Fibroblast of skin of left biceps (primary cell): Measurements from ENCODE around the gene SLC37A1.

Experiments
- DNase-seq, 2 experiments: peaks; one replicate each; pipeline ENCODE4 v3.0.0-alpha.2; 2013; ENCODE audit warnings: low read depth in 2 of 2

SLC37A1 gene

GRCh38 chr21:42507418-42507817 lies 6.2 kb upstream of the SLC37A1 start:
- no peak for DNase-seq

DNA sequence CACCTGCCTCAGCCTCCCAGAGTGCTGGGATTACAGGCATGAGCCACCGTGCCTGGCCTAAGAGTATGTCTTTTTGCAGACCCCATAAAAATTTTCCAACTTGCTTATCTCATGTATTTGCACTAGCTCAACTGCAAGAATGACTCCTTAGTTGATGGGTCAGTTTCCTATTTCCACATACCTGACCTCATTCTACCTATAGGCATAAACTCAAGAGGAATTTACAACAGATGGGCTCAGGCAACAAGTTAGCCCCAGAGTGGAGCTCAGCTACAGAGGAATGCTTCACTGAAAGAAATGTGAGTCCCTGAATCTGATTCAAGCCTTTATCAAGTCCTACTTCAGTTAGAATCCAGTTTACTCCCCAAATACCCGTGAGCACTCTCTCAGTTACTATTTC lies 5.3 kb upstream of the SLC37A1 start:
- no peak for DNase-seq

DNA sequence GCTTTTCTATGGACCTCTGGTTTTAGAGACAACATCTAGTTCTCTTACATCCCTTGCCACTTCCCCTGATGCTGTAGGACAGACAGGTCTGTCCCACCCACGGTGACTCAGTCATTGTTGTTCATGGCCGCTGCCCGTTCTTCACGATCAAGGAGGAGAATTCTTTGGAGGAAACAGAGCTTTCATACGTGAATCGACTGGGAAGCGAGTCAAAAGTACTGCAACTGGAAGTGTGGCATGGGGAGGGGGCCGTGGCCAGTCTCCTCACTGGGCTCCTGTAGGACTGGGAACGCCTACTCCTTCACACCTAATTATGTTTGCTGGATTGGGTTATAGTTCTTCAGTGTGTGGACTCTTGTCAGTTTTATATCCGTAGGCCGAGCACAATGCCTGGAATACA lies 4.4 kb upstream of the SLC37A1 start:
- DNase-seq: no peak

DNA sequence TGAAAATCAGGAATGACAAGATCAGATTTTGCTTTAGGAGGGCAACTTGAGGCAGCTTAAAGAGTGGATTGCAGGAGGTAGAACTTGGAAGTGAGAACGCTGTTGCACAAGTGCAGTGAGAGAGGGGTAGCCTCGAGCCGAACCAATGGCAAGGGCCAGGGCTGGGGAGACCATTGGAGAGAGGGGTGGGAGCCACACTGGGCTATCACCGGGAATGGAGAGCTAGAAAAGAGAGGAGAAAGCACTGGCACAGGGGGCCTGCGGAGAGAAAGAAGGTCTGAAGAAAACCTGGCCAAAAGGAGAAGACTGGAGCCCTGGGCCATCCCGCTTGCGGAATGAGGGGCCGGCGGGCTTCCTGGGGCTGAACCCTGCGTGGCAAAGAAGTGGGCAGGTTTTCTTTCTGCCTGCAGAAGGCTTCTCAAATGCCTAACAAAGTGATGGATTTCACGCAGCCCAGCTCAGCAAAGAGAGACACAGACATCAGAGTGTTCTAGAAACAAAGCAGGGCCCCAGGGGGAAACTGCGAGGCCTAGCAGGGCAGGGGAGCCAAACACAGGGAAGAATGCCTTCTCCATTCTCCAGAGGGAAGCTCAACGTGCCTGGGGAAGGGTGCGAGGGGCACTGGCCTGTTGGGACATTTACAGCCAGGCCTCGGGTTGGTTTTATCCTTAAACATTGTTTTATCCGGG lies 1.2 kb upstream of the SLC37A1 start:
- no peak for DNase-seq

- DNase-seq: no peak
These were observed 582 bp downstream of the SLC37A1 start for GRCh38 chr21:42513985-42514882.

DNA sequence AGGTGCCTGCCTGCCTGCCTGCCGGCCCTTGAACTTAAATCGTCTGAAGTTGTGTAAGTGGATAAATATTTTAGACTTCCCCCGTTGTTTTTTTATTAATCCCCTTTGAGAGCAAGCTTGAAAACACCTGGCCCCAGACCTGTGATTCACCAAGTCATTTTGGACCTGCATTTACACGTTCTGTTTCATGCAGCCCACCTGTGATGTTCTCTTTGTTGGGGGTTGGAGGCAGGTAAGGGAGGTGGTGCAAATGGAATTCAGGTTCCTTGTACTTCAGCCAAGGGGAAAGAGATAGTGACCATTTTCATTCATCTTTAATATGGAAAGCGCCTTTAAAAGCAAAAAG lies 1.2 kb downstream of the SLC37A1 start:
- no peak for DNase-seq

DNA sequence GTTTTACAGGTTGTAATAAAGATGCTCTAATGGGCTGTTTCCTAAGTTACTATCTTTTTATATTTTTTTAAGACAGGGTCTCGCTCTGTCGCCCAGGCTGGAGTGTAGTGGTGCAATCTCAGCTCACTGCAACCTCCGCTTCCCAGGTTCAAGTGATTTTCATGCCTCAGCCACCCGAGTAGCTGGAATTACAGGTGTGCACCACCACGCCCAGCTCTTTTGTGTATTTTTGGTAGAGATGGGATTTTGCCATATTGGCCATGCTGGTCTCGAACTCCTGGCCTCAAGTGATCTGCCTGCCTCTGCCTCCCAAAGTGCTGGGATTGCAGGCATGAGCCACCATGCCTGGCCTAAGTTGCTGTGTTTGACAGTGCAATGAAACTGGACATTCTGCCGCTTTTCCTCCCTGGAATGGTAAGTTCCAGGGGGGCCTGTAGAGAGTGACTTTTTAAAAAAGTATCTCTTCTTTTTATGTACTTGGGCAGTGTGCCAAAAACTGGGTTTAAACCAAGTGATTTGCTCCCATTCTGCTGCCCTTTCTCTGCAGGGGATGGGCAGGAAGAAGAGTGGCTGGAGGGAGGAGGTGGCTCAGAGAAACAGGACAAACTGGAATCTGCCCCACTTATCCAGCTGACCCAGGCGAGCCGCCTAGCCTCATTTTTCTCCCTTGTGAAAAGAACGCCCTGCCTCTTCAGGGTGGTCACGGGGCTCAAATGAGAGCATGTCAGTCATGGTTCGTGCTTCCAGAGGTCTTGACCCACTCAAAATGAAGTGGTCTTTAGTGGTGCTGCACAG lies 2.3 kb downstream of the SLC37A1 start:
- no peak for DNase-seq

DNA sequence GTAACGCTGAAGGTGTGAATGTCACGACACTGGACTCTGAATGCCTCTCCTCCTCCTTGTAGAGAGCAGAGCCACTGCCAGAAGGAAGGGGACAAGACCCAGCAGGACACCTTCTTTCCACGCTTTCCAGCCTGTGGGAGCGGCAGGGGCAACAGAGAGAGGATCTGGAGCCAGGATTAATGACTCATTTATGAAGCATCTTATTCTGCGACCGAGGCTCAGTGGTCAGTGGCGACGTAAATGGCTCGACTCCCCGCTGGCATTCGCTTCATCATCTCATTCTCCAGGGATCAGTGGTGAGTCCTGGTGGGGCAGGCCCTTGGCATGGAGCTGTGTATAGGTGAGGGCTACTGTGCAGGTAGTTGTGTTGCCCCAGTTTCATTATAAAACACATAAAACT lies 4.6 kb downstream of the SLC37A1 start:
- DNase-seq: no peak

DNA sequence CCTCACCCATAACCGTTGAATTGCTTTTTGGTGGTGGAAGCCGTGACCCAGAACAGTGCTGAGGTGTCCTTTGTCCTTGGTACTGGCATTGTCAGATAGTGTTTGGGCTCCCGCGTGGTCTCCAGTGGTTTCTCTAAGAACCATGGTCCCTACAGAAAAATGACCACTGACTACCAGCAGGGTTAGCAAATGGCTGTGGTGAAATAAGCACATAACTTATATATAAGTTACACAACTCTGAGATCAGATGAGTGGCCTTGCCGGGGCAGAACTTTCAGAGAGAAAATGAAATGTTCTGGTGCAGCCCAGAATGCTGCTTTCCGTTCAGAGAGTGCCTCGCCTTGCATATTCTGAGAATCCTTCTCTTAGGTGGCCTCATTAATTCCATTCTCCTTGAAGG lies 5.0 kb downstream of the SLC37A1 start:
- DNase-seq: no peak

DNA sequence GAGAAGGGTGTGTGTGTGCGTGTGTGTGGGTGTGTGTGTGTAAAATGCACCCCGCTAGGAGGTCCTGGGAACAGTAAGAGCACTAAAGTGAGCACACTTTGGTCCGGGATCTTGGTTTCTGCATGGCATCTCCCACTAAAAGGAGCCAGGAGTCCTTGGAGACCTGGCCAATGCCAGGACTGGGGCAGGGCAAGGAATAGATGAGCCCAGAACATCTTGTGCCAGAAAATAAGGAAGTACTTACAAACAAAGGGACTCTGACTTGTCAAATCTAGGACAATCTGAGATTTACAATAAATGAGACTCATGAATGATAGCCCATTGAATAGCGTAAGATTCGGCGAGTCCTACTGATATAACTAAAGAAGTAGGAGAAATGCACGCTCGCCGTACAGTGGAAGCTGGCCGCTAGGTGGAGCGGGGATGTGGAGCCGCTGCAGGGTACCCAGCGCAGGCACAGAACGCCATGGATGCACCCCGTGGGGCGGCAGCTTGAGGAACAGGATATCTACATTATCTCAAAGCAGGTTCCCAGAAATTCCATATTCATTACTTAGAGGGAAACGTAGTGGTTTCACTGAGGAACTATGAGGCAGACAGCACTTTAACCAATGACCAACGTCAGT lies 7.1 kb downstream of the SLC37A1 start:
- no peak for DNase-seq

GRCh38 chr21:42521384-42521783 lies 7.7 kb downstream of the SLC37A1 start:
- DNase-seq: no peak

GRCh38 chr21:42521805-42522204 lies 8.2 kb downstream of the SLC37A1 start:
- DNase-seq: no peak

GRCh38 chr21:42522271-42522670 lies 8.6 kb downstream of the SLC37A1 start:
- no peak for DNase-seq

DNA sequence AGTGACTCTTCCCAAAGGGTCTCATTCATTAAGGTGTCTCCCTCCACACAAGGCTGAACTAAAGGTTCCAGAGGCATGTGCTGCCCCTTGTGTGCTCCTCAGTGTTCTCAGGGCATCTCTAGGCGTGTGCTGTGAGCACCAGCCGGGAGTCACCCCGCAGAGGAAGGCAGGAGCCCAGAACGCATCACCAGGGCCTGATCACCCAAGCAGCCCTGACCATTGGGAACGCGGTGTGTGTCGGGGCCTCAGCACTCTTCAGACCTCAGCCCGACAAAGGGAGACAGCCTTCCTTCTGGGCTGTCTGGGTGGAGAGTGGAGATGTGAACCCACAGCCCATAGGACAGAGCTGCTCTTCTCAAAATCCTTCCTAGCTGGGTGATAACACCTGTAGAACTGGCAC lies 9.1 kb downstream of the SLC37A1 start:
- DNase-seq: no peak

DNA sequence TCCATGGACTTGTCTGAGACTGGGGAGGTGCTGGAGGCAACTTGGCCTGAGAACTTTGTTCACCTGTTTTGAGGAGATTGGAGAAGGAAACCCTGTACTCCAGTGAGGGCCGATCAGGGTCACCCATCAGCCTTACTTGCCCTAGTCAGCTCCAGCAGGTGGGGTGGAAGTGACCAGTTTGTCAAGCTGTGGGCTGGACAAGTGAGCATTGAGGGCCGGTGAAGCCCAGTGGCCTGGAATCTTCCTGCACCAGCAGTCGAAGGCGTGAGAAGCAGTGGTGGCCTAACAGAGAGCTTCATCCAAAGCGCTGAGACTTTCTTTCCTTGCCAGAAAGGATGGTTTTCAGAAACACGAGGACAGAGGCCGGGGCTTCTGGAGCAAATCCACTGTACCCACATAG lies 9.6 kb downstream of the SLC37A1 start:
- DNase-seq: no peak

GRCh38 chr21:42523941-42524340 lies 10.3 kb downstream of the SLC37A1 start:
- no peak for DNase-seq

DNA sequence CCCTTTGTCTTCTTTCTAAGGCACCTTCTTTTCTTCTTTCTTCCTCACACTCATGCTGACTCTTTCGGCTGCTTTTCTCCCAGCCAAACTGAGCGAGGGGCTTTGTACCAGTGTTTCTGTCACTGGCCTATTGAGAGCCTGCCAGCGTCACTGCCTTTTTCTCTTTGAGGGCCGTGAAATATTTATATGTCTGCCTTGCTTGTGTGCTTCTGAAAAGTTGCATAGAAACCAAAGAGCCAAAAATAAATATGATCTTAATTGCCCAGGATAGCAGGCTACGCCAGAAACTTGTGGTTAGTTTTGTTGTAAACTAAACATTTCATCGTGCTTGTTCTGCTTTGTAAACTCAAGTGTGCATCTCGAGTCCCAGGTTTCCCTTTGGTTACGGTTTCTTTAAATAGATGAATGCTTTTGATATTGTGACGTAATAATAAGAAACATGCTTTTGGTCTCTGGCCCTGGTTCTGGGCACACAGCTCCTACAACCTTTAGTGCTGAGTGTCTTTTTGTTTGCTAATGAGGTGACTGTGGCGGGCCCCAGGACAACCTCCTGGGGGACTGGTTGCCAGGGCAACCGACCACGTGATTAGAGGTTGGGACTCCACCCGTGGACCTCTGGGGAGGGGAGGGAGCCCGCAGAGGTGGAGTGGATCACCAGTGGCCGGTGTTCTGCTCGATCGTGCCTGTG lies 10.8 kb downstream of the SLC37A1 start:
- DNase-seq: peak in 1 of 2 experiments; percentile 3

GRCh38 chr21:42525029-42525581 lies 11.5 kb downstream of the SLC37A1 start:
- no peak for DNase-seq

- no peak for DNase-seq
These were observed 12.2 kb downstream of the SLC37A1 start for GRCh38 chr21:42525676-42526378.

DNA sequence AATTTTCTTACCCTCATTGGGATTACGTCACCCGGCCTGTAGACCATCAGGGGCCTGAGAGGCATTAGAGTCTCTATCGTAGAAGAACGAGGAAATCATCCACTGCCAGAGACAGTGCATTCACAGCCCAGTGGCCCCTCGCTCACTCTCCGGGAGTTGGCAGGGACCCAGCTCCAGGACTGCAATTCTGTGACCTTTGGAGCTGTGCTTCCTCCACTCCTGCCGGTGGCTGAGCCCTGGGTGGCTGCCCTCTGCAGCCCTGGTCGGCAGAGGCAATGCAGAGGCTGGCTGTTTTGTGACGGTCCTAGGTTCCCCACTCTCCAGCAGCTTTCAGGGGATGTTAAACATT lies 12.7 kb downstream of the SLC37A1 start:
- no peak for DNase-seq

DNA sequence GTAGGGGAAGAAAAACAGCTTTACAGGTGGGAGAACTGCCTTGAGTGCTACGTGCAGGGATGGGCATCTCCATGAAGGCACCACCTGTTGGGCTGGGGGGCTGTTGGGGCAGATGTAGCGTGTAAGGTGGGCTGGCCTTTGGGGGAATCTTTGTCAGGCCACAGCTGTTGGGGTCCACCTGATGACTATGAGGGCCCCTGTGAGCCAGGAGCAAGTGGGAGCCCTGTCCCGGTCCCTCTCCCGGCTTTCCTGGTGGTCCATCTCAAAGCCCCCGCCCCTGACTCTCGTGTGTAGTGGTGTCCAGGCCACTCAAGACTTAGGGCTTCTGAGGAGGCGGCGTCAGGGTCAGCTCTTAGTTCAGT lies 13.5 kb downstream of the SLC37A1 start:
- DNase-seq: no peak
